C4-2B (cell line): Measurements from ENCODE around the gene SPON2.

Source experiments
- H3K27ac ChIP-seq: fragments of 450-650 bp; 2 replicates; pipeline ENCODE4 v1.5.1; 2017
- ZFX ChIP-seq: fragments of 450-650 bp; IDR thresholded peaks from 2 replicates; pipeline ENCODE4 v1.6.1; 2017
- TF ChIP-seq, protein P1 (sequence below): fragments of 450-650 bp; conservative IDR thresholded peaks from 2 replicates; pipeline ENCODE4 v1.5.1; 2017; ENCODE audit warnings: mild to moderate bottlenecking

SPON2 gene

DNA sequence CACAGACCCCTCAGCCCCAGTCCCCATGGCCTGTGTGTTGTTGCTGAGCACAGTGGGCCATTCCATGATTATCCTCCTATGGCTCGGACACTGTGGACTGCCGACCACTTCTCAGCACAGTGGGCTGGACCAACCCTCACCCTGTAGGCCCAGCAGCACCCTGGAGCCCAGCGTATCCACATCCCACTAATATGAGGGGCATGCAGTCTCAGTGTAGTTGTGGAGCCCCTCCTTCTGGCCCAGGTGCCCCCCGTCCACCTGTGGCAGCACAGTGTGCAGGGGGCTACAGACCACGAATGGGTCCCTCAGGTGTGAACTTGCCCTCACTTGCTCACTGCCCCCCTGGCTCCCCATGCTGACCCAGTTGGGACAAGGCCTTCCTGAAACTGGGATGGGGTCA, 7.9 kb downstream of the SPON2 start:
- peak overlapping the region; percentile 86 for H3K27ac ChIP-seq
- TF ChIP-seq, protein P1, sequence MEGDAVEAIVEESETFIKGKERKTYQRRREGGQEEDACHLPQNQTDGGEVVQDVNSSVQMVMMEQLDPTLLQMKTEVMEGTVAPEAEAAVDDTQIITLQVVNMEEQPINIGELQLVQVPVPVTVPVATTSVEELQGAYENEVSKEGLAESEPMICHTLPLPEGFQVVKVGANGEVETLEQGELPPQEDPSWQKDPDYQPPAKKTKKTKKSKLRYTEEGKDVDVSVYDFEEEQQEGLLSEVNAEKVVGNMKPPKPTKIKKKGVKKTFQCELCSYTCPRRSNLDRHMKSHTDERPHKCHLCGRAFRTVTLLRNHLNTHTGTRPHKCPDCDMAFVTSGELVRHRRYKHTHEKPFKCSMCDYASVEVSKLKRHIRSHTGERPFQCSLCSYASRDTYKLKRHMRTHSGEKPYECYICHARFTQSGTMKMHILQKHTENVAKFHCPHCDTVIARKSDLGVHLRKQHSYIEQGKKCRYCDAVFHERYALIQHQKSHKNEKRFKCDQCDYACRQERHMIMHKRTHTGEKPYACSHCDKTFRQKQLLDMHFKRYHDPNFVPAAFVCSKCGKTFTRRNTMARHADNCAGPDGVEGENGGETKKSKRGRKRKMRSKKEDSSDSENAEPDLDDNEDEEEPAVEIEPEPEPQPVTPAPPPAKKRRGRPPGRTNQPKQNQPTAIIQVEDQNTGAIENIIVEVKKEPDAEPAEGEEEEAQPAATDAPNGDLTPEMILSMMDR: no peak
- TF ChIP-seq ZFX: no peak

DNA sequence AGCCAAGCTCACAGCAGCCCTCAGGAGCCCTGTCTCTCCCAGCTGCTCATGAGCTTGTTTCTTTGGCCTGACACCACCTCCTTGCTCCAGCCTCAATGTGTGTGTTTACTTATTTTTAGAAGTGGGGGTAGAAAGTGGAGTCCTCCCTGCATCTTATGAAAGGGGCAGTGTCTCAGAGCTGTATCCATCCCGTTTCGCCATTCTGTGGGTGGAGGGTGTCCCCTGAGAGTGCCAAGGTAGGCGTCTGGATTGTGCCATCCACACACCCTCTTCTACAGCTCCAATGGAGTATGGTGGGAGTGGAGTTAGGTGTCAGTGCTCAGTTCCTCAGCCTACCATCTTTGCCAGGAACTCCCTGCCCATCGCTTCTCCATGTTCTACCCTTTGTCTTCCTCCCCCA, 8.3 kb downstream of the SPON2 start:
- peak overlapping the region; percentile 86 for H3K27ac ChIP-seq
- TF ChIP-seq ZFX: no peak
- TF ChIP-seq, protein P1: no peak

DNA sequence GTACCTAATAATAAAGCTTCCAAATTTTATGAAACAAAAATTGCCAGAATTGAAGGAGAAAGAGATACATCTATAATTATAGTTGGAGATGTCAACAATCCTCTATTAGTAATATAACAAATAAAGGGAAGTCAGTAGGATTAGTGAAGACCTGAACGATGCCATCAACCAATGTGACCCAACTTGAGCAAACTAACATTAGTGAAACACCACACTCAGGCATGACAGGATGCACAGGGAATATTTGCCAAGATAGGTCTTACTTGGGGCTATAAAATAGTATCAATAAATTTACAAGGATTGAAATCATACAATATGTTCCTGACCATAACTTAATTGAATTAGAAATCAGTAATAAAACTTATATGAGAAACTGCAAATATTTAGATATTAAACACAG, 12.0 kb downstream of the SPON2 start:
- TF ChIP-seq, protein P1: no peak
- TF ChIP-seq ZFX: no peak
- H3K27ac ChIP-seq: no peak overlapping the region

DNA sequence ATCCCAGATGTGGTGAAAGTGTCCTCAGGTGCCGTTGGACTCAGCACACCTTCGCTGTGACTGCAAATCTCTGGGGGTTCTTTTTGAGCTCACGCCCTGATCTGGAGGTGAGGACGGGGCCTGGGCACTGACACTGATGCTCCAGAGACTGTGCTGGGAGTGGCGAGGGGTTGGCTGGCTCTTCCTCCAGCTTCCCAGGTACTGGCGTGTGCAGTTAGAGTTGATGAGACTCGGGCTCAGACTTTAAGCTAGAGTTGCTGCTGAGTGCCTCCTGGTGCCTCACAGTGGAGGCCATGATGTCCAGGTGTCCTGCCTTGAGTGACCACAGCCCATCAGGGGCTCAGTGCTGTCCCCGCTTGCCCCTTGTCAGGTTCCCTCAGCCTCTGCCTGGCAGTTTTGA, 16.3 kb downstream of the SPON2 start:
- no peak for TF ChIP-seq ZFX
- TF ChIP-seq, protein P1: no peak
- H3K27ac ChIP-seq: peak overlapping the region; percentile 89

DNA sequence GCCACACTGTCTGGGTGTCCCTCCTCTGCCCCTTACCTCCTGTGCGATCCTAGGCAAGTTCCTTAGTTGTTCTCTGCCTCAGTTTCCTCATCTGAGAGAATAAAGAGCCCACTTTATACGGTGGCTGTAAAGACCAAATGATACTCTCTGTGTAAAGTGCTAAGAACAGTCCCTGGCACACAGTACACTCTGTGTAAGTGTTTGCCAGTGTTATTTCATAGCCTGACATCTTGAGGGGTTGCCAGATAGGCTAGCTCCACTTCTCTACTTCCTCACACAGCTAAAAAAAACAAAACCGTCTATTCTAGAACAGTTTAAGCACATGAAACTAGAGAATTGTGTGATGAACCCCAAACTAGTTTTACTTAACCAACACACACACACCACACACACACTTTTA, 17.1 kb downstream of the SPON2 start:
- H3K27ac ChIP-seq: peak overlapping the region; percentile 89
- TF ChIP-seq, protein P1: no peak
- no peak for TF ChIP-seq ZFX

DNA sequence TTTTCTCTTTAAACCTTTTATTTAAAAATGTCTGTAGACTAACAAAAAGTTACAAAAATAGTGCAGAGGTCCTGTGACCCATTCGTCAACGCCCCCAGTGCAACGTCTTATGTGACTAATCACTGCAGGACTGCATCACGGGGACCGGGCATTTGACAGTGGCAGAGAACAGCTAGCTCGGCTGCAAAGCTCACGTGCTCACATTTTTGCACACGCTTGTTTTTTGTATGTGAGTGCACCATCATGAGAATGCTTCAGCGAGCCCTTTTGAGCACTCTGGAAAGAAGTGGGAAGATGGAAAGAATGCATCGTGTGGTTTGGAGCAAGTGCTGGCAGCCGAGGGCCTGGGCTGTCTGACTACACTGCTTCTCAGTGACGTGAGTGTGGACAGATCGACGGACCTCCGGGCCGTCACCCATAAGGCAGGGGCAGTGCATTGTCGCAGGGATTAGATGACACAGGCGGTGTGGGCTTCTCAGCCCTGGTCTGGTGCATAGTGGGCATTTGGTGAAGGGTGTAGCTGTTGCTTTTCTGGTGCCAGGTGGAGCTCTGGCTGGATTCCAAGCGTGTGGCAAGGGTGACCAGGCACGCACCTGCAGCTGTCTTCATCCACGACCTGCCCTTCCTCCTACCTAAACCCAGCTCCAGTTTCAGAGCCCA, 17.7 kb downstream of the SPON2 start:
- peak overlapping the region; percentile 89 for H3K27ac ChIP-seq
- no peak for TF ChIP-seq ZFX
- TF ChIP-seq, protein P1: no peak

DNA sequence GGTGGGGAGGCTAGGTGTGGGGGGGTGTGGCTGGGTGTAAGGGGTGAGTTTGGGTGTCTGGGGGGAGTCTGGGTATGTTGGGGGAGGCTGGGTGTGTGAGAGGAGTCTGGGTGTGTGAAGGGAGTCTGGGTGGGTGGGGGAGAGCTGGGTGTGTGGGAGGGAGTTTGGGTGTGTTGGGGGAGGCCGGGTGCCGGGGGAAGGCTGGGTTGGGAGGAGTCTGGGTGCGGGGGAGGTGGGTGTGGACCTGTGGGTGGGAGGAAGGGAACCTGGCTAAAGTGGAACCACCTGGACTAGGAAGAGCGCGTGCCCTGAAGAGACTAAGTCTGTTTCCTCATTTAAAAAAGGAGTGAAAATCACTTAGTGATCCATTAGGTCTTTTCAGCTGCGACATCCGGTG, 18.3 kb downstream of the SPON2 start:
- TF ChIP-seq, protein P1: no peak
- no peak for TF ChIP-seq ZFX
- peak overlapping the region; percentile 89 for H3K27ac ChIP-seq
